RWPE2 (cell line): ENCODE data around the gene LIF.

Experiments used
- ATAC-seq: fragments of 200-7000 bp; cut with Tn5 transposase; 3 replicates; pipeline ENCODE4 v1.9.1; 2021; ENCODE audit warnings: low read depth
- DNase-seq: peaks from one replicate; pipeline ENCODE4 v3.0.0-alpha.2; 2020; ENCODE audit warnings: low spot score
- H3K27ac ChIP-seq: fragments of 450-650 bp; 2 replicates; pipeline ENCODE4 v1.5.1; 2017; ENCODE audit warnings: mild to moderate bottlenecking; ENCODE audit not compliant: poor library complexity, severe bottlenecking
- H3K27me3 ChIP-seq: fragments of 250-450 bp; sonication (Bioruptor Pico); 2 replicates; pipeline ENCODE4 v1.5.1; 2021; ENCODE audit warnings: mild to moderate bottlenecking, moderate library complexity; ENCODE audit not compliant: insufficient read depth, poor library complexity, severe bottlenecking
- H3K36me3 ChIP-seq: fragments of 250-450 bp; sonication (Bioruptor Pico); 2 replicates; pipeline ENCODE4 v1.5.1; 2020; ENCODE audit warnings: low read depth, mild to moderate bottlenecking, moderate library complexity
- H3K4me1 ChIP-seq: fragments of 250-450 bp; sonication (Bioruptor Pico); 2 replicates; pipeline ENCODE4 v1.5.1; 2021; ENCODE audit warnings: mild to moderate bottlenecking, moderate library complexity; ENCODE audit not compliant: insufficient read depth, poor library complexity, severe bottlenecking
- H3K4me3 ChIP-seq: fragments of 250-450 bp; sonication (Bioruptor Pico); 2 replicates; pipeline ENCODE4 v1.5.1; 2021; ENCODE audit warnings: mild to moderate bottlenecking, moderate library complexity; ENCODE audit not compliant: severe bottlenecking
- H3K9me3 ChIP-seq: fragments of 250-450 bp; sonication (Bioruptor Pico); 2 replicates; pipeline ENCODE4 v1.5.1; 2021; ENCODE audit warnings: mild to moderate bottlenecking, moderate library complexity; ENCODE audit not compliant: severe bottlenecking
- TF ChIP-seq, protein P1 (sequence below): fragments of 450-650 bp; IDR thresholded peaks from one replicate; pipeline ENCODE4 v1.5.1; 2017; ENCODE audit warnings: mild to moderate bottlenecking, moderate library complexity; ENCODE audit not compliant: poor library complexity, severe bottlenecking

LIF gene

DNA sequence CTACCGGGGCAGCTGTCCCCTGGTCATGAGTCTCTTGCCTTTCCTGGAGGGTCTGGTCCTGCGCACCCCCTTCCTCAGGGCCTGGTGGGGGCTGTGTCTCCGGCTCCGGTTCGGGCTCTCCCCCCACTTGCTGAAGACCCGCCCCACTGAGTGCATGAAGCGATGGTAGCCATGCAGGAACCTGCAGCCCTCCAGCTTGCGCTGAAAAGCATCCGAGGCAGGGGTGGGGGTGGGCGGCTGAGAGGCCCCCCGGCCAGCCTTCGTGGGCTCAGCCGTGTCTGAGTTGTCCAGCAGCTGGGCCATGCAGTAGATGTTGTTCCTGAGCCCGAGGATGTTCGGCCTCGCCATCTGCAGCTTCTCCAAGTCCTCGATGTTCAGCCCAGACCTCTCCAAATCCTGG is 17.3 kb upstream of the LIF start:
- Histone ChIP-seq H3K27me3 (no peaks in the 10 kb centered on the region), H3K4me1 (peaks cover 3% of the 10 kb centered on the region), H3K4me3 (no peak overlapping the region), H3K9me3 (no peaks in the 10 kb centered on the region), H3K27ac (no peak overlapping the region), H3K36me3 (no peaks in the 10 kb centered on the region)
- TF ChIP-seq, protein P1, sequence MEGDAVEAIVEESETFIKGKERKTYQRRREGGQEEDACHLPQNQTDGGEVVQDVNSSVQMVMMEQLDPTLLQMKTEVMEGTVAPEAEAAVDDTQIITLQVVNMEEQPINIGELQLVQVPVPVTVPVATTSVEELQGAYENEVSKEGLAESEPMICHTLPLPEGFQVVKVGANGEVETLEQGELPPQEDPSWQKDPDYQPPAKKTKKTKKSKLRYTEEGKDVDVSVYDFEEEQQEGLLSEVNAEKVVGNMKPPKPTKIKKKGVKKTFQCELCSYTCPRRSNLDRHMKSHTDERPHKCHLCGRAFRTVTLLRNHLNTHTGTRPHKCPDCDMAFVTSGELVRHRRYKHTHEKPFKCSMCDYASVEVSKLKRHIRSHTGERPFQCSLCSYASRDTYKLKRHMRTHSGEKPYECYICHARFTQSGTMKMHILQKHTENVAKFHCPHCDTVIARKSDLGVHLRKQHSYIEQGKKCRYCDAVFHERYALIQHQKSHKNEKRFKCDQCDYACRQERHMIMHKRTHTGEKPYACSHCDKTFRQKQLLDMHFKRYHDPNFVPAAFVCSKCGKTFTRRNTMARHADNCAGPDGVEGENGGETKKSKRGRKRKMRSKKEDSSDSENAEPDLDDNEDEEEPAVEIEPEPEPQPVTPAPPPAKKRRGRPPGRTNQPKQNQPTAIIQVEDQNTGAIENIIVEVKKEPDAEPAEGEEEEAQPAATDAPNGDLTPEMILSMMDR: no peak
- DNase-seq: no peak
- ATAC-seq: no peak

DNA sequence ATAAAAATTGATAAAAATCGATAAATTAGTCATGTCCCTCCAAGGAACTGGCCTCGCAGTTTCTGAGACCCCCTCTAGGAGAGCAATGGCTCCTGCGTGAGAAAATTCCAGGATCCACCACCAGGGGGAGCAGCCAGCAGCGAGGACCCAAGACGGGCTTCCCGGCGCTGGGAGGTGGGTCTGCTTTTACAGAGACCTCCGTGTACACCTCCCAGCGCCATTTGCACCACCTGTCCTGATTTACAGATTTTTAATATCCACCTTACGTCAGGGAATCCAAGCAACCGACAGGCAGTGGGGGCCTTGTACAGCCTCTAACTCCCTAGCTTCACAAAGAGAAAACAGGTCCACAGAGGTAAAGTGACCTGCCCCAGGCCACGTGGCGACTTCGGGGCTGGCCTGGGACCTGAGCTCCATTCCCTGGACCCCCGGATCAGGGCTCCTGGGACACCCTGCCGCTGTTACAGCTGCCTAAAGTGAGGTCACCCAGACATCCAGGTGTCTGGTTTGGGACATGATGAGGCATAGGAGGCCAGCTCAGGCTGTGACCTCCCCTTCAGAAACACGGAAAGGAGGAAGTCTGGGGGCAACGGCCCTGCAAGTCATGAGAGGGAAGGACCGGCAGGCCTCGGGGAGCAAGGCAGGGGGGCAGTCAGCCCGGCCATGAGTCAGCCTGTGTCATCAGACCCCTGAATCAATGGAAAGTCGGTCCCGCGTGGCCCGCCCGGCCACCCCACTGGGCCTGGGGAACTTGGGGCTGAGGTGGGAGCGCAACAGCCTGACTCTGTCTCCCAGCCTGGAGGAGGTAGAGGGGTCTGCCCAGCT is 16.6 kb upstream of the LIF start:
- ATAC-seq (peak; percentile 51), DNase-seq (no peak)
- Histone ChIP-seq H3K9me3 (no peaks in the 10 kb centered on the region), H3K36me3 (no peaks in the 10 kb centered on the region), H3K27ac (no peak overlapping the region), H3K4me1 (peaks cover 3% of the 10 kb centered on the region), H3K27me3 (no peaks in the 10 kb centered on the region), H3K4me3 (no peak overlapping the region)
- TF ChIP-seq, protein P1: peak; percentile 97

DNA sequence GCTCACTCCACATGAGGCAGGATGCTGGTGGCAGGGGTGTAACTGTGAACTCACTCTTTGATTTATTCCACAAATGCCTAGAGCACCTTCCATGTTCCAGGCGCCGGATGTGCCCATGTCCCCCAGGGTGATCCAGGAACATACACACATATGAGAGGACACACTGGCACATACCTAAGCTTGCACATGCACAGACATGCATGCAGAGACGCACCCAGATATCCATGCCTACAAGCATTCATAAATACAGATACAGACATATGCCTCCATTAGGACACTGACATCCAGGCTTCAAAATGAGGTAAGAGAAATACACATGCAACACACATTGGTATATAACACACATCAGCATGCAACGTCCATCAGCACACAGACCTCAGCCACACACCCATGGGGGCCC is 15.6 kb upstream of the LIF start:
- no peak overlapping the region for H3K27ac ChIP-seq
- H3K9me3 ChIP-seq: no peaks in the 10 kb centered on the region
- no peaks in the 10 kb centered on the region for H3K36me3 ChIP-seq
- no peak overlapping the region for H3K4me3 ChIP-seq
- H3K27me3 ChIP-seq: no peaks in the 10 kb centered on the region
- ATAC-seq (no peak), DNase-seq (no peak)
- peaks cover 3% of the 10 kb centered on the region for H3K4me1 ChIP-seq
- TF ChIP-seq, protein P1: no peak

DNA sequence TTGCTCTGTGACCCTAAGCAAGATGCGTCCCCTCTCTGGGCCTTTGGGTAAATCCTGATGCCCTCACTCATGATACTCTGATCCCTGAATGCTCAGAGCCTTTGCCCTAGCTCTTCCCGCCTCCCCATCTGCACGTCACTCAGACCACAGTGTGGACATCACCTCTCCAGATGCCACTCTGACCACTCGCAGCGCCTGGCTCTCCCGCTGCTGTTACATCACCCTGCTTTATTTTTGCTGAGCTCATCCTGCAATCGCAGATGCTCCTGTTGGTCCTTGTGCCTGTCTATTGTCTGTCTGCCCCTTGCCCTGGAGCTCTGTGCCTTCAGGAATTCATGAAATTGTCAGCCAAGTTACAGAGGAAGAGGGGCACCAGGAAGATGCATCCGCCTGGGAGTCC is 14.6 kb upstream of the LIF start:
- Histone ChIP-seq H3K27me3 (no peaks in the 10 kb centered on the region), H3K27ac (no peak overlapping the region), H3K4me3 (no peak overlapping the region), H3K36me3 (no peaks in the 10 kb centered on the region), H3K4me1 (peaks cover 3% of the 10 kb centered on the region), H3K9me3 (no peaks in the 10 kb centered on the region)
- DNase-seq (no peak), ATAC-seq (no peak)
- TF ChIP-seq, protein P1: no peak

DNA sequence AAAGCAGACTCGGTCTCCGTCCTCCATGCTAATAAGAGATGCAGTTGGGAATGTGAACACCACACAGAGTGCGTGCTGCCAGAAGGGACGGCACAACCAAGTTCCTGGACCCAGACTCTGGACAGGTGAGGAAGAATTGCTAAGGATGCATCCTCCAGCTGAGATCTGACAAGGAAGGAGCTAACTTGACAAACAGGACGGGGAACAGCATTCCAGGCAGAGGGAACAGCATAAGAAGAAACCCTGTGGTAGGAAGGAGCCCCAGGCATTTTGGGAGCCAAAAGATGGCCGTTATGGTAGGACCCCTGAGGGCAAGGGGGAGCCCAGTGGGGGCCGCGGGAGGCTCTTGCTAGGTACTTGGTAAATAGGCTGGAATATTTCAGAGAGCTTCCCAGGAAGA is 14.1 kb upstream of the LIF start:
- TF ChIP-seq, protein P1: no peak

More for the DNA sequence above, 14.1 kb upstream of the LIF start:
- Histone ChIP-seq H3K4me3 (no peak overlapping the region), H3K27ac (no peak overlapping the region), H3K27me3 (no peaks in the 10 kb centered on the region), H3K9me3 (no peaks in the 10 kb centered on the region), H3K4me1 (peaks cover 3% of the 10 kb centered on the region), H3K36me3 (no peaks in the 10 kb centered on the region)
- ATAC-seq (no peak), DNase-seq (no peak)
